H1 (cell line): ENCODE measurements around the gene PLB1. TPM values are rescaled to one million over a fixed set of nuclear protein-coding genes. Genes with fewer than 3 reads are reported as not detected.

Experiments used
- BACH1 ChIP-seq: IDR thresholded peaks from 2 replicates; pipeline ENCODE4 v1.6.1; 2012; ENCODE audit warnings: low read length, improper control_type of control experiment
- CHD2 ChIP-seq: IDR thresholded peaks from 2 replicates; pipeline ENCODE4 v1.6.1; 2012; ENCODE audit warnings: low read length, improper control_type of control experiment
- JUN ChIP-seq: IDR thresholded peaks from 2 replicates; pipeline ENCODE4 v1.6.1; 2011; ENCODE audit warnings: low read depth, mild to moderate bottlenecking, improper control_type of control experiment, low read length
- KDM1A ChIP-seq: fragments of 200-600, 300-600 bp; sonication (generic); IDR thresholded peaks from 2 replicates; pipeline ENCODE4 v1.7.1; 2016; ENCODE audit warnings: mild to moderate bottlenecking, low read length, borderline replicate concordance
- KDM4A ChIP-seq: IDR thresholded peaks from one replicate; pipeline ENCODE4 v1.7.1; 2012; ENCODE audit warnings: low read depth, mild to moderate bottlenecking, moderate library complexity, low read length, inconsistent platforms; ENCODE audit not compliant: severe bottlenecking
- NANOG ChIP-seq: IDR thresholded peaks from 2 replicates; pipeline ENCODE4 v1.6.1; 2011; ENCODE audit warnings: low read length, low read depth, mild to moderate bottlenecking, inconsistent platforms; ENCODE audit not compliant: insufficient read depth, poor library complexity, severe bottlenecking
- polyA plus RNA-seq, 7 experiments: library from polyadenylated mRNA; depleted of rRNA in 3 of 7; stranded (reverse) in 5 of 7; unstranded in 2 of 7; fragments of >200 nt in 5 of 7; fragments of 200-250 nt in 2 of 7; gene quantifications; 1 replicate in 5 of 7; 2 replicates in 1 of 7; 4 replicates in 1 of 7; pipeline versions ENCODE4 v1.2.1 to v1.2.3, GENCODE V29; 2011 to 2013; ENCODE audit warnings: missing spikeins in 2 of 7, mixed read lengths in 2 of 7
- total RNA-seq: library from RNA; stranded (reverse); fragmentation: NEBNext Ultra II Directional; extraction: Animal tissue kit (Norgen Biotek cat#: 25700); gene quantifications from 2 replicates; pipeline ENCODE4 v1.2.1, GENCODE V29; 2021

The PLB1 gene
- total and polyA plus RNA-seq, 2 of the 8 experiments (the other 6 are each of a cell fraction or from before 2014, with no cell fraction given), result 0.20 to 0.36 TPM

DNA sequence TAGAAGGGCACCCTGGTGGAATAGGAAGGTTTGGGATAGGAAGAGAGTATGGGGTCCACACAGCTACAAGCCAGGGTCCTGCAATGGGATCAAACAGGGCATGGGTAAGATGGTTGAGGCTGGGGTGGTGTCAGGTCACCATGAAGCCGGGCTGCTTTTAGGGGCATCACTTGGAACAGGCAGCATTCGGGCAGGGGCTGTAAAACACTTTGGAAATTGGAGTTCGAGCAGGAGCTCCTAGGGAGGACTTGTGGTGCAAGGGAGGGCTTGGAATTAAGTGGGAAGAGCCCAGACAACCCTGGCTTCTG is 47.1 kb upstream of the PLB1 start (continued):
- TF ChIP-seq CHD2 (no peak), BACH1 (no peak), KDM1A (no peak), NANOG (no peak), KDM4A (no peak), JUN (no peak)
